HG02870 (cell line): Measurements from ENCODE around the gene KCNT1.
"Not testable (repeated sequence)": the region's sequence is repeated elsewhere in the genome, so short reads cannot be mapped to it uniquely, and the experiment has no call there.

Source experiments
- ATAC-seq: cut with Tn5 transposase; IDR thresholded peaks from one replicate; pipeline ENCODE4 v1.9.1; 2021; ENCODE audit warnings: mild to moderate bottlenecking, moderate library complexity; ENCODE audit not compliant: unreplicated experiment

The KCNT1 gene

DNA sequence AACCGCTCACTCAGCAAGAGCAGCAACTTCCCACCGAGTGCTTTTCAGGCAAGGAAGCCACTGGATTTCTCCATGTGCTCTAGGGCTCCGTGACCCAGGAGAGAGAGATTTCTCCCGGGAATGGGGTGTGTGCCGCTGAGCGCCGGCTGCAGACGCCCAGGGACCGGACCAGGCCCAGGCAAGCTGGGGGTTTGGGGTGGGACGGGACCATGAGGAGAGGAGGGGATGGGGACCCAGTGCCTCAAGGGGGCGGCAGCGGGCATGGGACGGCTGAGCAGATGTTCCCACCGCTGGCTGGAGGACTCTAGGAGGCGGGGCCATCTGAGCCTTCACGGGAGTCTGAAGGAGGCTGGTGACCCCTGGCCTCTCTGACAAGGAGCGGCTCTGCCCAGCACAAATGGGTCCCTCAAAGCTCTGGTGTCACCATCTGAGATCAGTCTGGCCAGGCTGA lies 30.4 kb upstream of the KCNT1 start:
- ATAC-seq, result no peak

DNA sequence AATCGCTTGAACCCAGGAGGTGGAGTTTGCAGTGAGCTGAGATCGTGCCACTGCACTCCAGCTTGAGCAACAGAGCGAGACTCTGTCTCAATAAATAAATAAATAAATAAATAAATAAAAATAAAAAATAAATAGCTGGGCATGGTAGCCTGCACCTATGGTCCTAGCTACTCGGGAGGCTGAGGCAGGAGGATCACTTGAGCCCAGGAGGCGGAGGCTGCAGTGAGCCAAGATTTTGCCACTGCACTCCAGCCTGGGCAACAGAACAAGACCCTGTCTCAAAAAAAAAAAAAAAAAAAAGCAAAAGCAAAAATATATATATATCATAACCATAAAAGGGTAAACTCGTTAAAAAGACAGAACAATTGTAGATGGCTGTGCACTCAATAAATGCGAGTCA lies 29.2 kb upstream of the KCNT1 start:
- not testable (repeated sequence) for ATAC-seq

DNA sequence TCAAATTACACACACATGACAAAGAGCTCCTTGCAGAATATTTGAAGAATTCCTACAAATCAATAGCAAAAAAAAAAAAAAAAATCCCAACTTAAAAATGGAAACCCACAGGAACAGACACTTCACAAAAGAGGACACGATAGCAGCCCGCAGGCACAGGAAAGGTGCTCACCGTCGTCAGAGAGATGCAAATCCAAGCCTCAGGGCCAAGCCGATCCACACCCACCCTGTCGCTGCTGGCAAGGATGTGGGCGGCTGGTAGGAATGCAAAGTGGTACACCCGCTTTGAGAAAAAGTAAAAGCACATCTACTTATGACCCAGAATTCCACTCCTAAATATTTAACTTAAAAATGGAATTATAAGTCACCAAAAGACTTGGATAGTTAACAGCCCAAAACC lies 28.0 kb upstream of the KCNT1 start:
- ATAC-seq, result no peak

DNA sequence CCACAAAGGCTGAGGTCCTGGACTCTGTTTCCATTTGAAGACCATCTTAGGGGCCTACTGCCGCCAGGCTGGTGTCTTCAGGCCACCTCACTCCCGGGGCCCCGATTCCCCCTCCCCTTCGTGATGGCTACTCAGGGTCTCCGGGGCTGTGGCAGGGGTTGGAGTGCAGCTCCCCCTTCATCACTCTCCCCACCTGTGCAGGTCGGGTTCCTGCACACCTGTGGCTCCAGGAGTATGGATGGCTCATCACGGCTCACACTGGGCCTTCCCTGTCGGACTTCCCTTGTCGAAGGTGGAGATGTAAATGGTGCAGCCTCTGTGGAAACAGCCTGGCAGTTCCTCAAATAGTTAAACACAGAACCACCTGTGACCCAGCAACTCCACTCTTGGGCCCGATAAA lies 27.0 kb upstream of the KCNT1 start:
- no peak for ATAC-seq

DNA sequence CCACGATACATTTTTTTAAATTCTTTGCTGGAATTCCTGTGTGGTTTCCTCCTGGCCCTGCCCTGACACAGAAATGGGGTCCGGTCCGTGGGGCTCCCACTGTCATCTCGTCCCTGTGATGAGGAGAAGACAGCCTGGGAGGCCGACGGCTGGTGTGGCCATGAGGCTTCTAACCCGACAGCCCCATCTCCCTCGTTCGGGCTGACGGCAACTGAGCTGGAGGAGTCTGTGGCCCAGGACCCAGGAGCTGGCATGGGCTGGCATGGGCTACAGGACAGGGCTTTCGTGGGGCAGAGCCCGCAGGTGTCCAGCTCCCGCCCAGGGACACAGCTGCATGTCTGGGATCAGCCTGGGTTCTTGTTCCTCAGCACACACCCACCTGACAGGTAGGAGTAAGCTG lies 25.1 kb upstream of the KCNT1 start:
- no peak for ATAC-seq

DNA sequence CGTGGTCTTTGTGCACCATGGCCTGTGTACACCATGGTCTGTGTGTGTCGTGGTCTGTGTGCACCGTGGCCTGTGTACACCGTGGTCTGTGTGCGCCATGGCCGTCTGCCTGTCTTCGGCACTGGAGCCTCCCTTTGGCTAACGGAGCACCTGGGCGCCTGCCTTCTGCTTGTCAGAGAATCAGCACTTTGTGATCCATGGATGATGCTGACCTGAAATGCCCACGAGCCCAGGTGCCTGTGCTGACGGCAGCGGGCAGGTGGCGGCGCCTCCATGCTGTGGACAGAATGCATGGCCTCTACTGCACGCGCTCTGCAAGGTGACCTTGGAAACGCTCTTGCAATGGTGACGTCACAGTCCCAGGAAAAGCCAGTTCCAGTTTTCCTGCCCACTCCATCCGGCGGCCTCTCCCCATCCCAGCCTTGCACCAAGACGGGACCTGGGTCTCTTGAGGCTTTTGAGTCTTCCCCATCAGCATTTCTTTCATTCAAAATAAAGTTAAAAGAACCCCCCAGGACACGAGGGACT lies 24.3 kb upstream of the KCNT1 start:
- no peak for ATAC-seq

DNA sequence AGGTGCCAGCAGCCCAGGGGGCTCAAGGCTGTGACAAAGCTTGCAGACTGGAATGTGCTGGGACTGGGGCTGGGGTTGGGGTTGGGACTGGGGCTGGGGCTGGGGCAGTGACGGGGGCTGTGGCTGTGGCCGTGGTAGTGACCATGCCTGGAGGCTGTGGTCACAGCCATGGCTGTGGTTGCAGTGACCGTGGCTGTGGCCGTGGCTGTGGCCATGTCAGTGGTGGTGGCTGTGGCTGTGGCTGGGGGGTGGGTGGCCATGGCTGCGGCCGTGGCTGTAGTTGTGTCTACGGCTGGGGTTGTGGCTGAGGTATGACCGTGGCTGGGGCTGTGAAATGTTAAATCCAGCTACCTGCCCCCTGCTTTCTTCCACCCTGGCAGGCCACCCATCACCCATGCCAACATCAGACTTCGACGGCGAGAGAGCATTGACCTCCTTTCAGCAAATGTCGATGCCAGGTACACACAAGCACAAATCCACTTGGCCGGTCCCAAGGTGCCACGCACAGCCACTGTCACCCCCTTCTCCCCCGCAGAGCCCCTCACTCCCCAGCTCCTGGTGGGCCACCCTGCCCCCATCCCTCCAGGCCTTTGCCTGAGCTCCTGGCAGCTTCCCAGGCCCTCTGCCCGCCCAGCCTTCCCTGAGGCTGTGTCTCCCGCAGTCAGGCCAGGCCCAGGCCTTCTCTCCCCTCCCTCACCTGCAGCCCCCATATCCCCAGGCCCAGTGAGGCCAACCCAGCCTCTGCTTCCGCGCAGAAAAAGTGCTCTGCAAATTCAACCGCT lies 23.6 kb upstream of the KCNT1 start:
- ATAC-seq, result no peak

DNA sequence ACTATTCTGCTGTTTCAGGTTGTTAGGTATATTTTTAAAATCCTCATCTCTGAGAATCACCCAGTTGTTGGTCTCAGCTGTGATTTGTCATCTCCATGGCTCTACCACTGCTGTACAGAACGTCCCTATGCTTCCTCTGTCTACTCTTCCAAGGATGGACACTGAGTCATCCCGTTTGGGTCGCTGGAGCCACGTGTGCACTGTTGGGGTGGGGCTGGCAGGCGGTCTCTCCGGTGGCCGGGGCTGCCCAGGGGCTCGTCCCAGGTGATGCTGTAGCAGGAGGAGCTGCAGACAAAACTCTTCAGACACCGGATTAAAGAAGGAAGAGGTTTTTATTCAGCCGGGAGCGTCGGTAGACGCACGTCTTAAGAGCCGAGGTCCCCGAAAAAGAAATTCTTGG lies 21.9 kb upstream of the KCNT1 start:
- ATAC-seq, result no peak

DNA sequence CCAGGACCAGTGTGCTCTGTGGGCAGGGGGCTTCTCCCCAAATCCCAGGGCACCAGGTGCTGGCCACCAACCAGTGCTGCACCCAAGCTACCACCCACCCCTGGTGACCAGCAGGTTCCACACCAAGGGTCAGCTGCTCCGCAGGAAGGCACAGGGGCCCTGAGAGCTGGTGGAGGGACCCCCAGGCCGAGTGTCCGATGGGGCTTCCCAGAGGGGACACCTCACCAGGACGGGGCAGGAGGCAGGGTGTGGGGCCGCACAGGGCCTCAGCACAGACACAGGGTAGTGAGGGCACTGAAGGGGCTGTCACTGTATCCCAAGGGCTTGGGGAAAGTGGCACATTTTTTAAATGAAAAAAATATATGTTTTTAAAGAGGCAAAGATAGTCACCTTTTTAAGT lies 20.8 kb upstream of the KCNT1 start:
- no peak for ATAC-seq

DNA sequence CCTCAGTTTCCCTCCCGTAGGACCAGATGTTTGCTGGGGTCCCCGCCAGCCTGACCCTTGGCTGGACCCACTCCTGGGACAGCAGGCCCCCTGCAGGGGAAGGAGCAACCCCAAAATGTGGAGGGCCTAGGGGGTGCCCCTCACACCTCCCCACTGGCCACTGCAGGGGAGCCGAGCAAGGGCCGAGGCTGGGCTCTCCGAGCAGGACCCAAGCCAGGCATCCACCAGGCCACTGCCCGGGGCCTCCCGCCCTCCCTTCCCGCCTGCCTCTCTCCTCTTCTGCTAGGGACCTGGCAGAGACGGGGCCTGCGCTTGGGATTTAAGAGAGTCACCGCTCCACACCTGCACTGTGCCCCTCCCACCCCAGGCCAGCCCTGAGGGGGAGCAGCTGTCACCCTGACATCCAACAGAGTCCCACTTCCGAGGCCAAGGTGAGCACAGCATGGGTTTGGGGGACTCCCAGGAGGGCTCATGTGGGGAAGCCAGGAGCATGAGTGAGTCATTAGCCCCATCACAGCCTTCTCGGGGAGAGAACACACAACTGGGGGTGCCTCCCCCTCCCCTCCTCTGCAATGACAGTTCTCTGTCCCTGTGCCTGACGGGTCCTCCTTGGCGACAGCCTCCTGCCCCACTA lies 18.5 kb upstream of the KCNT1 start:
- ATAC-seq, result no peak

DNA sequence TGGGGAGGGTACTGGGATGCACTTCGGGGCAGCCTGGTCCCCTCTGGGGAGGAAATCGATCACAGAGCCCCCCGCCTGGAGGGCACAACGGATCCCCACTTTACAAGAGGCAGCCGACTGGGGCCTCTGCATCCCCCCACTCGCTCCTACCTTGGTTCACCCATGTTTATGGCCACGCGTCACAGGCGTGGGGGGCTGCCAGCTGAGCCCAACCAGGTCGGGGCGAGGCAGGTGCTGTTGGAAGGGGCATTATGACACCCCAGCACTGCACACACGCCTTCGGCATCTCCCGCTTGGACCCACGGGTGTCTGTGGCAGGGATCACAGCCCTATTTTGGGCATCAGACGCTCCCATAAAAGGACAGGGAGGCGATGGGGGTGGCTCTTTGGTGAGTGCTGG lies 17.3 kb upstream of the KCNT1 start:
- ATAC-seq, result no peak

DNA sequence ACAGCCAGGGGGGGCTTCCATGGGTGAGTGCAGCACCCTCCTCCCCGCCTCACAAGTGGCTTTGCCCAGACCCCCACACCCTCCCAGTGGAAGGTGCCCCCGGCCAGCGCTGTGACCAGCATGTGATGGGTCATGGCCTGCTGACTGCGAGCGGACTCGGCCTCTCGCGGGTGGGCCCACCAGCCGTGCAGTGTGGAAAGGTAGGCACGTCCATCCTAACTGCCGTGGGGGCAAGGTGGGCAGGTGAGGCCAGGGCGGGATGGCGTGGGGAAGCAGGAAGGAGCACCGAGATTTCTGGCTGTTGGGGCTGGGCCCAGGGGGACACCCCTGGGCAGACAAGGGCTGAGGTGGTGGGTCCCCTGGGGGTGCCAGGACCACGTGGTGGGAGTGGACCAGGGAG lies 14.8 kb upstream of the KCNT1 start:
- ATAC-seq, result no peak

DNA sequence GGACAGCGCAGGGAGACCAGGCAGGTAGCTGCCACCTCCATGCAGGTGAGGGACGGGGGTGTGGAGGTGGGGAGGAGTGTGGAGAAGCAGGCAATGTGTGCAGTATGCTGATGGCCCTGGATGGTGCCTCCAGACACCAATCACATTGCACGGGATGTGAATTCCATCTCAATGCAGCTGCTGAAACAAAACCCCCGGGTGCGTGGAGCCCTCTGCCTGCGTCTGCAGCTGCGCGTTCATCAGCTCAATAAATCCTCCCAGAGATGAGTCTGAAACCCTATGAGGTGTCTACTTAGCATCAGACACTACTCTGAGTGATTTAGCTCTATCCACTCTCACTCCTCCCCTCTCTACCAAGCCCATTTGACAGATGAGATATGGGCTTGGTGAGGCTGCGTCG lies 13.0 kb upstream of the KCNT1 start:
- no peak for ATAC-seq

DNA sequence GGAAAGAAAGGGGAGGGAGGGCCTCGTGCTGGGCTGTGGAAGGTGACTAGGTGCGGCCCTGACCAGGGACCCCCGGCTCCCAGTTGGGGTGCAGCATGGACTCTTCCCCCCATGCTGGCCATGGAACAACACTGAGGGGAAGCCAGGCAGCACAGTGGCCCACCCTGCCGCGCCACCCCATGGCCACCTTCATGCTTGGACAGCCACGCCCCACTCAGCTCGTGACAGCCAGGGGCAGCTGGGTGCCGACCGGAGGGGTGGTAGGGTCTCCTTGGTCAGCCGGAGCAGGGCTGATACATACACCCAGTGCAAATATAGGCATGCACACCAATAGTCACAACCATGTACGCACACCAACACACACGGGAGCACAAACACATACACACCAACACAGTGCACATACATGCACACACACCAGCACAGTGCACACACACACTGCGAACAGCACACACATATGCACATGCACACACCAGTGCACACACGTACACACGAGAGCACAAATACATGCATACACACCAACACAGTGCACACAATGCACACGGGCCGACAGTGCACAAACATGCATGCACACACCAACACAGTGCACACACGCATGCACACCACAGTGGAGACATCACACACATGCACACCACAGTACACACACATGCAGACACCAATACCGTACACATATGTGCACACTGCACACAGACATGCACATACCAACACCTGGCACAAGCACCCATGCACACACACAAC lies 11.0 kb upstream of the KCNT1 start:
- no peak for ATAC-seq

DNA sequence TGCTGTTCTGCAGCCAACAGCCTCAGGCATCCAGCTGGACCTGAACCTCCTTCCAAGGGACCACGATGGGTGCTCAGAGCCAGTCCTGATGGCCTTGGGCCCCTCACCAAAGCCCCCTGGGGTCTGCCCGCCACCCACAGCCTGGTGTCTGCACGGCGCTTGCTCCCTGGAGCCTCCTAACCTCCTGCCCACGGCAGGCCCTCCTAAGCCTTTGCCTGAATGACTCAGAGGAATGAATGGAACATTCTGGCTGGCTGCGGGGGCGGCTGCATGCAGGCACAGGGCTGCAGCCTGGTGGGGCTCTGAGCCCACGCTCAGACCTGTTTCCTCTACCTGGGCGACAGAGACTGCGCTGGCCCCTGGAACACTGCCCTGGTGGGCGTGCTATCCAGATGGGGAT lies 9.6 kb upstream of the KCNT1 start:
- no peak for ATAC-seq

DNA sequence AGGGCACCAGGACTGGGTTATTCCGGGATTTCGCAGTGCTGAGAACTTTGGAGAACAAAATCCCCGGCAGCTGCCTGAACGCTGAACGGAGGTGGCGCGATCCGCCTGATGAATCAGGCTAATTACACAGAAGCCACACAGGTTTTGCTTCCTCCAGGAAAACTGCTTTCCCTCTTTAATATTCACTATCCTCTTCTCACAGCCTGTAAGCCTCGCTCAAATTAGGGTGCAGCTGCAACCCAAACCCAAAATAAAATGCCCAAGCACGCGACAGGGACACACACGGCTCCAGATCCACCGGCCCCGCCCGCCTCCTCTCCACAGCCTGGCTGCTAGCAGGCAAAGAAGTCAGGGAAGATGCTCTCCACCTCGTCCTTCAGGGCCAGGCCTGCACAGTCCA lies 8.7 kb upstream of the KCNT1 start:
- no peak for ATAC-seq

DNA sequence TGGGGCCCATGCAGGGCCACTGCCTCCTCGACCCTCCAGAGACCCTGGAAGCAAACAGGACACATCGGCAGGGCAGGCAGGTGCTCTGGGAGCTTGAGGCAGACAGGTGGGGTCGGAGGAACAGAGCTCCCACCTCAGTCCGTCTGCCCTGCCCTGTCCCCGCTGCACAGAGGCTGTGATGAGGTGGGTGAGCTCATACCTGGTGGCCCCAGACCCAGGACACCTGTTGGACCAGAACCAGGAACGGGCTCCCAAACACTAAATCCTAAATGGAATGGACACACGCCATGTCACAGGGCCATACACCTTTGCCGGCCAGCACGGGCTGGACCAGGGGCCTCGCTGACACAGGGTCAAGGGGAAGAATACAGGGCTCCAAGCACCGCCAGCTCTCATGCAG lies 8.2 kb upstream of the KCNT1 start:
- no peak for ATAC-seq

DNA sequence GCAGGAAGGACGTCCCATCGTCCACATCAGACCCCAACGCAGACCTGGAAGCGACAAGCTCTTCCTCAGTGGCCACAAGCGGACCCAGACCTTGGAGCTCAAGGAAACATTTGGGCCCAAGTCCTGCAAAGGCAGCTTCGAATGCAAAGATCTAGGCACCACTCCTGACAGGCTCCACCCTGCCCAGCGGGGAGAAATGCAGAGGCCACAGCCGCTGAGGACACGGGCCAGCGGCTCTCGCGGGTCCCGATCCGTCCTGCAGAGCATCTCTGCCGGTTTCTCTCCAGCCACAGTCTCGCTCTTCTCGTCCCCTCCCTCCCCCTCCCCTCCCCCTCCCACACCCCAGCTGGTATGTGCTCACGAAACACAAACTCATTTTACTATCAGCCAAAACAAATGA lies 7.6 kb upstream of the KCNT1 start:
- ATAC-seq, result no peak

DNA sequence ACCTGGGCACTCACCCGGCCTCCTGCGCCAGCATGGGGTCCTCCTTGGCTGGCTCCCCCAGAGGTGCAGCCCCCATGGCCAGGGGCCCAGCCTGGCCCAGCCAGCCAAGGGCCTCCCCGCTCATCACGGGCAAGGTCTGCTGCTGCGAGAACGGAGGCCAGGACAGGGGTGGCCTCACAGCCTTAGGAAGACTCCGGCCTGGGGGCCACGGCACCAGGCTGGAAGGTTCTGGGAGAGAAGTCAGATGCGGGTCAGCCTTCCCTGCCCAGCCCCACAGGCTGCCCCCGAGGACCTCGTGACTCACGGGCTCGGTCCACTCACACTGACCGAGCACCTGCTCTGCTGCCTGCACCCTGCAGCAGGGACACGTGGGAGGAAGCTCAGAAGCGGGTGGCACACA lies 6.9 kb upstream of the KCNT1 start:
- no peak for ATAC-seq

DNA sequence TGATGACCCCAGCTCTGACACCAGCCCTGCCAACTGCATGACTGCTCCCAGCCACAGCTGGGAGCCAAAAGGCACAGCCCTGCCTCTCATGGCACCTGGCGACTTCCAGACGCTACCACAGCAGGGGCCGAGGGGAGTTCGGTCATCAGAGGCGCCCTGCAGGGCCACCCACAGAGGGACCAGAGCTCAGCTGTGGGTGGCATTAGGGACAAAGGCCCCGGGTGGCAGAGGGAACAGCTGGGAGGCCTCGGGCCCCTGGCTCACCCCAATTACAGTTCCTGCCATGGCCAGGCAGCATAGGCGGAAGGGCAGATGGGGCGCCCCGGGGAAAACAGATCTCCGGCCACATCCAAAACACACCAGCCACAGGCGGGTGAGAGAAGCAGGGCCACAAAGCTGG lies 6.3 kb upstream of the KCNT1 start:
- ATAC-seq, result no peak

DNA sequence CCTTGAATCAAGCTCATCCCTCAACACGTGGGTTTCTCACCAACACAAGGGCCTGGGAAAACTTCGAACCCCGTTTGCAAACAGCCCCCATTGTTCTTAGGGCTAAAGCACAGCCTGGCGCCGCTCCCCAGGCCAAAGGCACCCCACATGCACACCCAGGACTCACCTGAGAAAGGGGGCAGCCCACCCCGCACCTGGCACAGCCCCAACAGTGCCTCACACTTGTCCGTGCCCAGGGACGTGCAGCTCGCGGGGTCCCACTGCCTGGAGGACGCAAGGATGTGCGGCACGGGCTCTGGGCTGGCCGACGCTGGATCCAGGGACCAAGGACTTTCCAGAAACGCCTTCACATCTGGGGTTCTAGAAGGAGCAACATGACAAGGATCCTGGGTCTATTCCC lies 5.5 kb upstream of the KCNT1 start:
- ATAC-seq, result no peak

DNA sequence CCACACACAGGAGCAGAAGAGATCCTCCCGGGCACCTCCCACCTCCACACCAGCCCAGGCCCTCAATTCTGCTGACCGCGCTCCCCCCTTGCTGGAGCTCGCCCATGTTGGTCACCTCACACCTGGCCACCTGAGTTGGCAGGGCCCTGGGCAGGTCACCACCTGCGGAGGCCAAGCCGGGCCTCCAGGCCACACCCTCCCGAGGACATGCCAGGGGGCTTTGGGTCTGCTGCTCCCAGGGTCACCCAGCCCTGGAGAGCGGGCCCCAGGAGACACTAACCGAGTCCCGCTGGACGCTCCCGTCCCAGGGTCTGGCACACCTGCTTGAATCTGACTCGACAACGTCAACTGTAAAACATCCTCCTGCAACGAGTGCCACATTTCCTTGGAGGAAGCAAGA lies 4.8 kb upstream of the KCNT1 start:
- ATAC-seq, result no peak
